Activated CD4-positive, alpha-beta T cell treated with anti-CD3 and anti-CD28 coated beads, Interleukin-2, amount 50 U/mL, for 16 hours (primary cell): ENCODE measurements around the gene GRK2.

Experiments used
- DNase-seq: peaks from one replicate; pipeline ENCODE4 v3.0.0-alpha.2; 2020

The GRK2 gene

DNA sequence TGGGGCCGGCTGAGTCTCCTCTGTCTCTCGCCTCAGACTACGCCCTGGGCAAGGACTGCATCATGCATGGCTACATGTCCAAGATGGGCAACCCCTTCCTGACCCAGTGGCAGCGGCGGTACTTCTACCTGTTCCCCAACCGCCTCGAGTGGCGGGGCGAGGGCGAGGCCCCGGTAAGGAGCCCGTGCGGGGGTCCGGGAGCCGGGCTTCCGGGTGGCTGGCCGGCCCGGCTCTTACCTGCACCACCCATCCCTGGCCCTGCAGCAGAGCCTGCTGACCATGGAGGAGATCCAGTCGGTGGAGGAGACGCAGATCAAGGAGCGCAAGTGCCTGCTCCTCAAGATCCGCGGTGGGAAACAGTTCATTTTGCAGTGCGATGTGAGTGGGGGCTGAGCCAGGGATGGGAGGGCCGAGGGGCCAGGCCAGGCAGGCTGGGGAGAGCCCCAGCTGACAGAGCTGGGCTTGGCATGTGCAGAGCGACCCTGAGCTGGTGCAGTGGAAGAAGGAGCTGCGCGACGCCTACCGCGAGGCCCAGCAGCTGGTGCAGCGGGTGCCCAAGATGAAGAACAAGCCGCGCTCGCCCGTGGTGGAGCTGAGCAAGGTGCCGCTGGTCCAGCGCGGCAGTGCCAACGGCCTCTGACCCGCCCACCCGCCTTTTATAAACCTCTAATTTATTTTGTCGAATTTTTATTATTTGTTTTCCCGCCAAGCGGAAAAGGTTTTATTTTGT lies 18.7 kb downstream of the GRK2 start:
- DNase-seq = no peak

DNA sequence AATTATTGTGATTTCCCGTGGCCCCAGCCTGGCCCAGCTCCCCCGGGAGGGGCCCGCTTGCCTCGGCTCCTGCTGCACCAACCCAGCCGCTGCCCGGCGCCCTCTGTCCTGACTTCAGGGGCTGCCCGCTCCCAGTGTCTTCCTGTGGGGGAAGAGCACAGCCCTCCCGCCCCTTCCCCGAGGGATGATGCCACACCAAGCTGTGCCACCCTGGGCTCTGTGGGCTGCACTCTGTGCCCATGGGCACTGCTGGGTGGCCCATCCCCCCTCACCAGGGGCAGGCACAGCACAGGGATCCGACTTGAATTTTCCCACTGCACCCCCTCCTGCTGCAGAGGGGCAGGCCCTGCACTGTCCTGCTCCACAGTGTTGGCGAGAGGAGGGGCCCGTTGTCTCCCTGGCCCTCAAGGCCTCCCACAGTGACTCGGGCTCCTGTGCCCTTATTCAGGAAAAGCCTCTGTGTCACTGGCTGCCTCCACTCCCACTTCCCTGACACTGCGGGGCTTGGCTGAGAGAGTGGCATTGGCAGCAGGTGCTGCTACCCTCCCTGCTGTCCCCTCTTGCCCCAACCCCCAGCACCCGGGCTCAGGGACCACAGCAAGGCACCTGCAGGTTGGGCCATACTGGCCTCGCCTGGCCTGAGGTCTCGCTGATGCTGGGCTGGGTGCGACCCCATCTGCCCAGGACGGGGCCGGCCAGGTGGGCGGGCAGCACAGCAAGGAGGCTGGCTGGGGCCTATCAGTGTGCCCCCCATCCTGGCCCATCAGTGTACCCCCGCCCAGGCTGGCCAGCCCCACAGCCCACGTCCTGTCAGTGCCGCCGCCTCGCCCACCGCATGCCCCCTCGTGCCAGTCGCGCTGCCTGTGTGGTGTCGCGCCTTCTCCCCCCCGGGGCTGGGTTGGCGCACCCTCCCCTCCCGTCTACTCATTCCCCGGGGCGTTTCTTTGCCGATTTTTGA lies 19.5 kb downstream of the GRK2 start:
- no peak for DNase-seq

DNA sequence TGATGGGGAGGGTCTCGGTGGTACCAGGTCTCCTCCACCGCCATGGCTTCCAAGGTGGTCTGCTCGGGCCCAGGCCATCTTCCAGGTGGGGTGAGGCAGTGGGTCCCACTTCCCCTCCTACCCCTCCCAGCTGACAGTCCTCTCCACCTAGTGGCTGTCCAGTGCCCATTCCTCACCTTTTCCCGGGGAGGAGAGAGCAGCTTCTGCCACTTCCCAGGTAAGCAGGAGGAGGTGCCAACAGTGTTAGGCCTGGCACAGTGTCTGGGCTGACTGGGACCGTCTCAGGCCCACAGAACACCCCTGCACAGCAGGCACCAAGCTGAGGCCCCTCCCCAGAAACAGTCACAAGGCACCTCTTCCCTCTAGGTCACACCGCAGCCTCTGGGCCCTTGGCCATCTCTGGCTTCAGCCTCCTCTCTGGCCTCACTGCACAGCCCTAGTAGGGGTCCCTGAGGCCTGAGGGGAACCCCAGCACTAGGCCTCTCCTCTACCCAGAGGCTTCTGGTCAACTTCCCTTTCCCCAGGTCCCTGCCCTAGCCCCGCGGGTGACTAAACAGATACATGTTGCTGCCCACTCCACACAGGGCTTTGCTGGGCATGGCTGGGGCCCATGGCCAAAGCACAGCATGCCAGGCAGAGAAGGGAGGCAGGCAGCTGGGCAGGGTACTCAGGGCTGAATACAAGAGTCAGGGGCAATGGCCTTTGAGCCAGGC lies 20.5 kb downstream of the GRK2 start:
- no peak for DNase-seq

DNA sequence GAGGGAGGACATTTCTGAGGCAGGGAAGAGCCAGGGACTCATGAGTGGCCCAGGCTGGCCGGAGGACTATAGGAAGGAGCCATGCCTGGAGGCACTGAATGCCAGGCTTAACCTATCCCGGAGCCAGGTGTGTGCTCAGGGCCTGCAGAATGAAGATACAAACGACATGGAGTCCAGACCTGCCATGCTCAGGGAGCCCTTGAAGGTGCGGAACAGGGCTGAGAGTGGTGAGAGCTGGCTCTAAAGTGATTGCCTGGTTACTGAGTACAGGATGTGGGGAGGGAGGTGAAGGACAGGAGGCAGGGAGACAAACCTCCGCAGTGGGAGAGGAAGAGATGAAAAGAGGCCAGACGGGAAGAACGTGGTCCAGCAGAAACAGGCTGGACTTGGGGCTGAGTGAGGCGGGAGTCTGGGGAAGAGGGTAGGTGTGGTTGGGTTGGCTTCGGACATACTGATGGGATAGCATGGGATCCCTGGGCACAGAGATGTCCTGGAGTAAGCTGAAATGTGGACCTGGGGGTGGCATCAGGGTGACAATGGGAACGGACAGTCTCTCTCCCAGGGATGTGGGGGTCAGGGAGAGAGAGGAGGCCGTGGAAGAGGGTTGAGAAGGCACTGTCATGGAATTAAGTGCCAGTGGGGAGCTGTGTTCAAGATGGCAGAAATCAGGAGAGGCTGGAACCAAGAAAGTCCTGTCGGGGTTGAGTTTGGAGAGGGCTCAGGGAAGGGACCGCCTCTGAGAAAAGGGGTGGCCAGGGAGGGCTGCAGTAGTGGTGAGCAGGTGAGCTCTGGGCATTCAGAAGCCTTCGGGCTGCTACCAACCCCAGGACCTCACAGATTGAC lies 21.3 kb downstream of the GRK2 start:
- DNase-seq = peak; percentile 64

DNA sequence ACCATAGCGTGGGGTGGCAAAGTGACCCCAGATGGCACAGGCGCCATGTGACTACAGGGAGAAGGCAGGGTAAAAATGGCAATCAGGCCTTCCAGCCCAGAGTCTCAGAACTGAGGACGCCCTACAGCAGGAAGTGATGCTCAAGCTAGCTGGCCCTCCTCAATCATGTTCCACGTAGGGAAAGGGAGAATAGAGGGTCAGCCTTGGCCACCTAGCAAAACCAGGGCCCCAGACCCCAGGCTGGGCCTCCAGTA lies 21.9 kb downstream of the GRK2 start:
- no peak for DNase-seq

DNA sequence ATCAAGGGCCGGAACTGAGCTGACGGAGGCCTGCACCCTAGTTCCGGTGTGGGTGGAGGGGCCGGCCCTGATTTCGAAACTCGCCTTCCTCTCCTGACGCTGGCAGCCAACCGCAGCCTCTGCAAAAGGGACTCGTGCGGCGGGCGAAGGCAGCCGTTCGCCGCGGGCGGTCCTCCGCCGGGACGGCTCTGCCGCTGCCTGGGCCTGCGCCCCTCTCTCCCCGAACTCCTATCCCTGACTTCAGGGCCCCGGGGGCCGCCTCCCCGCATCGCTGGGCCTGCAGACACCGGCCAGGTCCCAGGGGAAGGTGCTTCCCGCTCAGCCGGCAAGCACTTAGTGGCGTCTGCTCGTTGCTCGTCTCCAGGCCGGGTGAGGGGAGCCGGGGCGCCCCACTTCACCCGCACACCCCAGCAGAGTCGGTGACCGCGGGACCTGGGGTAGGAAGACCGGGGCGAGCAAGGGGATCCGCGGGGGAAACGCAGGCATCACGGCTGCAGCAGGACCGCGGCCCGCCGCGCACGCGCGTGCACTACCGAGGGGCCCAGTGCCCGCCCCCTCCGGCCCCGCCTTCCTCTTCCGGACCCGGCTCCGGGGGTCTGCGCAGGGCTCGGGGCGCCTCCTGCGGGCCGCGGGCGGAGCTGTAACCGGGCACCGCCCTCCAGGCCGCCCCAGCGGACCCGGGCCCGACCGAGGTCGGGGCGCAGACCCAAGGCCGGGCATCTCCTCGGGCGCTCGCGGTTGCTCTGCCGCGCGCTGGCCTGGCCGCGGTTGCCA lies 22.4 kb downstream of the GRK2 start:
- peak; percentile 95 for DNase-seq

DNA sequence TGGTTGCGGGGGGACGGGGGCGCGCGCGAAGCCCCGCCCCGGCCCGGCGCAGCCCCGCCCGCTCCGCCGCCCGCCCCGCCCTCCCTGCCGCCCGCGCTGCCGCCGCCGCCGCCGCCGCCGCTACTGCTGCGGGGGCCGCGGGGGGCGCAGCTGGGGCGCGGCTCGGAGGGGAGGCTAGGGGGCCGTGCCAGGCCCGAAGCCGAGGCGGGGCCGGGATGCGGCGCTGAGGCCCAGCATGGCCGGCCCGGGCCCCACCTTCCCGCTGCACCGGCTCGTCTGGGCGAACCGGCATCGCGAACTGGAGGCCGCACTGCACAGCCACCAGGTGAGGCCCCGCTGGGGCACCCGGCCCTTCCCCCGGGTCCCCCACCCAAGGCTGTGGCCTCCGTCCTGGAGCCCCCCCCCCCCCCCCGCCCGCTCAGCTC lies 23.0 kb downstream of the GRK2 start, which contains the start of gene ANKRD13D:
Gene ANKRD13D, plus strand, starts transcription at position 78 of the 425 bp plus-strand sequence. Its CDS starts 158 bp downstream, at position 236.
- no peak for DNase-seq

DNA sequence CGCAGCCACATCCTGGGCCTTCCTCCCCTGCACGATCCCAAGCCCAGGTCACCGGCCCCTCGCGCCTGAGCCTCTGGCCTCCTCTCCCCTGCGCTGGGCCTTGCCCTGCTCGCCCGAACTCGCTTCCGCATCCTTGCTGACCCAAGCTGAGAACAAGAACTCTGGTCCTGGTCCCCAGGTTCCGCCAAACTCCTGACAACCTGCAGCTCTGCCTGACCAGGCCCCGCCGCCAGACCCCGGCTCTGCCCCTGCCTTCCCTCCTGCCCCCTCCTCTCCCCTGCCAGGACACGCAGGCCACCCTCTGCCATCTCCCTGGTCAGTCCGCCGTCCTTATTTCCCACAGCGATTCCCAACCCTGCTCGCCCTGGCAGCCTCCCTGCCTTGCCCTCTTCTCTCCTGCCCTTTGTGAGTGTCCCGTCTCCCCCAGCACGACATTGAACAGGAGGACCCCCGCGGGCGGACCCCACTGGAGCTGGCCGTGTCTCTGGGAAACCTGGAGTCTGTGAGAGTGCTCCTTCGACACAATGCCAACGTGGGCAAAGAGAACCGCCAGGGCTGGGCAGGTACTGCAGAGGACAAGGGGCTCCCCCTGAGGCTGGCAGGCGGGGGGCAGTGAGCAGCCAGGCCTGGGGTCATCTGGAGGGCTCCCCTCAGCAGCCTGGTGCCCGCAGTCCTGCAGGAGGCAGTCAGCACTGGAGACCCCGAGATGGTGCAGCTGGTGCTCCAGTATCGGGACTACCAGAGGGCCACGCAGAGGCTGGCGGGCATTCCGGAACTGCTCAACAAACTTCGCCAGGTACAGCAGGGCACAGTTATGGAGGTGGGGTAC lies 23.6 kb downstream of the GRK2 start:
- DNase-seq = no peak

DNA sequence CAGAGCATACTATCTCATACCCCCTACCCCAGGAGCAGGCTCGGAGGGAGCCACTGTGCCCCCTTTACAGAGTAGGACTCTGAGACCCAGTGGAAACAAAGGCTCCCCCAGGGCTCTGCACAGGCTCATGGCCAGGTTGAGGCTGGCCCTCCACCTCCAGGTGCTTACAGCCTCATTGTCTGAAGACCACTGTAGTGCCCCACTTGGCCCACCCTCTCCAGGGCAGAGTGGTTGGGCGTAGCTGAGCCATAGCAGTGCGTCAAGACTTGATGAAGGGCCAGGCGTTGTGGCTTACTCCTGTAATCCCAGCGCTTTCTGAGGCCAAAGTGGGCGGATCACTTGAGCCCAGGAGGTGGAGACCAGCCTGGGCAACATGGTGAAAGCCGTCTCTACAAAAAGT lies 24.5 kb downstream of the GRK2 start:
- DNase-seq = no peak

DNA sequence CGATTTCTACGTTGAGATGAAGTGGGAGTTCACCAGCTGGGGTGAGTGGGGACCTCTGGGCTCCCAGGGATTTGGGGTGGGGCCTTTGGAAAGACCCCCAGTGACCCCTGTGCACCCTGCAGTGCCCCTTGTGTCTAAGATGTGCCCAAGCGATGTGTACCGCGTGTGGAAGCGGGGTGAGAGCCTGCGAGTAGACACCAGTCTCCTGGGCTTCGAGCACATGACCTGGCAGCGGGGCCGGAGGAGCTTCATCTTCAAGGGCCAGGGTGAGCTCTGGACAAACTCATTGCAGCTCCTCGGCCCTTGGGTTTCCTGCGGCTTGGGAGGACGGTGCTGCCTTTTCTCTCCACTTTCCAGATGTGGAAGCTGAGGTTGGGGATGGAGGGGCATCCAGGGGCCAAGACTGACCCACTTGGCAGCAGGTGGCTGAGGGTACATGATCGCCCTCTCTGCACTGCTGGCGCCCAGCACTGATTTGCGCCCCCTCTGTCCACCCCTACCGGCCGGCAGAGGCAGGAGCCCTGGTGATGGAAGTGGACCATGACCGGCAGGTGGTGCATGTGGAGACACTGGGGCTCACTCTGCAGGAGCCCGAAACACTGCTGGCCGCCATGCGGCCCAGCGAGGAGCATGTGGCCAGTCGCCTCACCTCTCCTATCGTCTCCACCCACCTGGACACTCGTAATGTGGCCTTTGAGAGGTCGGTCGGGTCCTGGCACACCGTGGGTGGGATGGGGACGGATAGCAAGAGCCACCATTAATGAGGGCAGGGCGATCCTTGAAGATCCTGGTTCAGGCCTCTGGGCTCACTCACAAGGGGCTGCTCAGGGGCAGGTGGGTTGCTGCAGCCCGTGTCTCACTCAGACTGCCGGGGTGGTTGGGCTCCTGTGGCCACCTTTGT lies 25.5 kb downstream of the GRK2 start:
- DNase-seq = no peak

DNA sequence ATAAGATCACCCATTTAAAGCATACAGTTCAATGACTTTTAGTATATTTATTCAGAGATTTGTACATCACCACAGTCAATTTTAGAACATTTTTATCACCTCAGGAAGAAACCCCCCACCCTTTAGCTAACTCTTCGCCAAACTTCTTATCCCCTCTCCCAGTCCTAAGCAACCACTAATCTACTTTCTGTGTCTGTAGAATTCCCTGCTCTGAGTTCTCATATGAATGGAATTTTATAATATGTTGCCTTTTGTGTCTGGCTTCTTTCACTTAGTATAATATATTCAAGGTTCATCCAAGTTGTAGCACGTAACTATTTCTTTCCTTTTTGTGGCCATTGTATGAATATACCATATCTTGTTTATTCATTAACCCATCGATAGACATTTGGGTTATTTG lies 26.4 kb downstream of the GRK2 start:
- no peak for DNase-seq

DNA sequence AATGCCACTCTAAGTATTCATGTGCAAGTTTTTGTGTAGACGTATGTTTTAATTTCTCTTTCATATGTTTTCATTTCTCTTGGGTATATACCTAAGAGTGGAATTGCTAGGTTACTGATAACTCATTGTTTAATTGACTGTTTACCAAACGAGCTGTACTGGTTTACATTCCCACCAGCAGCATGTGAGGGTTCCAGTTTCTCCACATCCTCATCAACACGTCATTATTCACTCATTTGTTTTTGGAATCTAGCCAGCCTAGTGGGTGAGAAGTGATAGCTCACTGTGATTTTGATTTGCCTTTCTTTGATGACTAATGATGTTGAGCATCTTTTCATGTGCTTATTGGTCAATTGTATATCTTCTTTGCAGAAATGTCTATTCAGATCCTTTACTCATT lies 26.8 kb downstream of the GRK2 start:
- no peak for DNase-seq

DNA sequence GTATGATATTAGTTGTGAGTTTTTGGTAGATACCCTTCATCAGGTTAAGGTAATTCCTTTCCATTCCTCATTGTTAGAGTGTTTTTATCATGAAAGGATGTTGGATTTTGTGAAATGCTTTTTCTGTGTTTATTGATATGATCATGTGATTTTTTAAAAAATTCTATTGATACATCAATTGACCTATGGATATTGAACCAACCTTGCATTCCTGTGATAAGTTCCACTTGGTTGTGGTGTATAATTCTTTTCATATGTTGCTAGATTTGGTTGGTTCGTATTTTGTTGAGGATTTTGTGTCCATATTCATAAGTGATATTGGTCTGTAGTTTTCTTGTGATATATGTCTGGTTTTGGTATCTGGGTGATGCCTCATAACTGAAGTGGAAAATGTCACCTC lies 29.6 kb downstream of the GRK2 start:
- no peak for DNase-seq

DNA sequence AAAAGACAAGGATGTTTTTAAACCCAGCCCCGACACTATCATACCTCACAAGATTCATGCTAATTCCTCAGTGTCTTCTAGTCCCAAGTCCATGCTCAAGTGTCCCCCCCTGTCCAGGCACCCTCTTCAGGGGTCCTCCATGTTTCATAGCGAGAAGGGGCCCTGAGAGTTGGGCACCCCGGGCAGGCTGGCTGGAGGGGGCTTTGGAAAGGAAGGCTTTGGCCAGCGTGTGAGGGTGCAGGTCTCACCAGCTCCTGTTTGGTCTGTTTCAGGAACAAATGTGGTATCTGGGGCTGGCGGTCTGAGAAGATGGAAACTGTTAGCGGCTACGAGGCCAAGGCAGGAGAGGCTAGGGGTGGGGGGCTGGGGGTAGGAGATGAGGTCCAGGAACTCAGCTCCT lies 32.5 kb downstream of the GRK2 start:
- no peak for DNase-seq

DNA sequence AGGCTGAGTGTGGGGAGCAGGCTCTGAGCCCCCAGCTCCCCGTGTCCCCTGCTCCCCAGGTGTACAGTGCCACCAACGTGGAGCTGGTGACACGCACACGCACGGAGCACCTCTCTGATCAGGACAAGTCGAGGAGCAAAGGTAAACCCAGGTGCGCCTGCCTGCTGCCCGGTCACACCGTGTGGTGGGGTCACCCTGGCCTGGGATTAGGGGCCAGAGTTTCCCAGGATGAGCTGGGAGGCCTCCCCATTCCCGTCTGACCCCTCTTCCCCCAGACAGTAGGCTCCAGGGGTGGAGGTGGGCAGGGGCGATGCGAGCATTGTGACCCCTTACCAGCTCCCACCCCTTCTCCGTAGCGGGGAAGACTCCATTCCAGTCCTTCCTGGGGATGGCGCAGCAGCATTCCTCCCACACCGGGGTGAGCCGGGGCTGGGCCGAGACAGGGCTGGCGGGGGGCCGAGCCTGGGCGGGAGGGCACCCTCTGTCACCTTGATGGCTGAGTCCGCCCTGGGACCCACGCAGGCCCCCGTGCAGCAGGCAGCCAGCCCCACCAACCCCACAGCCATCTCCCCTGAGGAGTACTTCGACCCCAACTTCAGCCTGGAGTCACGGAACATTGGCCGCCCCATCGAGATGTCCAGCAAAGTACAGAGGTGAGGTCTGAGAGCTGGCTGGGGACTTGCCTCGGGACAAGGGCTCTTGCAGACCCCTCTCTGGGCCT lies 33.4 kb downstream of the GRK2 start:
- DNase-seq = no peak

DNA sequence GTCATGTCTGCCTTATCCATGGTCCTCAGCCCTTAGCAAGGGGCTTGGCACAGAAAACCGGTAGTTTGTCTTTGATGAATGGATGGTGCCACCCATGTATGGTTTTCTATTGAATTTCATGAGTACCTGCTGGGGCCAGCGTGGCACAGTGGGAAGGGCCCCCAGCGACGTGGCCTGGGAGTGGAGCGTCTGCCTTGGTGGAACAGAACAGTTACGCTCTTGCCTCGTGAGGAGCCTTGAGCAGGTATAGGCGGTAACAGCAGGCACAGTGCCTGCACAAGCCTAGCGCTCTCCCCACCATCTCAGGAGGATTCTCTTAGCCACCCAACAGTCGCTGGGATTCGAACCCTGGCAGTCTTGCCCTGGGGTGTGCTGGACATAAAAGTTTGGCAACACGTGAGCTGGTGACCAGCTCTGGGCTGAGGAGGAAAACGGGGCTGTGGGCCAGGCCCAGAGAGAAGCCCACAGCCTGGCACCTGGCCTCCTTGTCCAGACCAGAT lies 34.0 kb downstream of the GRK2 start:
- DNase-seq = no peak

DNA sequence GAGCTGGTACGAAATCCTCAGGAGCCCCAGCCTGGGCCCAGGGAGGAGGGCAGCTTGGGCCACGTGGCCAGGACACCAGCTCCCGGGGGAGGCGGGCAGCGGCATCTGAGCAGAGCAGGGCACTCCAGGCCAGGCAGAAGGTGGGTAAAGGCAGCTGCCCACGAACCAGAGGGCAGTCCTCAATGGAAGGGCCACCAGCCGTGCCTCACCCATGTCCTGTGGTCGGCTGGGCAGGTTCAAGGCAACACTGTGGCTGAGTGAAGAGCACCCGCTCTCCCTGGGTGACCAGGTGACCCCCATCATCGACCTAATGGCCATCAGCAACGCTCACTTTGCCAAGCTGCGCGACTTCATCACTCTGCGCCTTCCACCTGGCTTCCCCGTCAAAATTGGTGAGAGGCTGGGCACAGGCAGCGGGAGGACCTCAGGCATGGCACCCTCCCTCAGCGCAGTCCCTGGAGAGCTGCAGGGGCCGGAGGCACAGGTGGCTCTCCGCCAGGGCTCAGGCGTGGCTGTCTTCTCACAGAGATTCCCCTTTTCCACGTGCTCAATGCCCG lies 34.6 kb downstream of the GRK2 start:
- no peak for DNase-seq

DNA sequence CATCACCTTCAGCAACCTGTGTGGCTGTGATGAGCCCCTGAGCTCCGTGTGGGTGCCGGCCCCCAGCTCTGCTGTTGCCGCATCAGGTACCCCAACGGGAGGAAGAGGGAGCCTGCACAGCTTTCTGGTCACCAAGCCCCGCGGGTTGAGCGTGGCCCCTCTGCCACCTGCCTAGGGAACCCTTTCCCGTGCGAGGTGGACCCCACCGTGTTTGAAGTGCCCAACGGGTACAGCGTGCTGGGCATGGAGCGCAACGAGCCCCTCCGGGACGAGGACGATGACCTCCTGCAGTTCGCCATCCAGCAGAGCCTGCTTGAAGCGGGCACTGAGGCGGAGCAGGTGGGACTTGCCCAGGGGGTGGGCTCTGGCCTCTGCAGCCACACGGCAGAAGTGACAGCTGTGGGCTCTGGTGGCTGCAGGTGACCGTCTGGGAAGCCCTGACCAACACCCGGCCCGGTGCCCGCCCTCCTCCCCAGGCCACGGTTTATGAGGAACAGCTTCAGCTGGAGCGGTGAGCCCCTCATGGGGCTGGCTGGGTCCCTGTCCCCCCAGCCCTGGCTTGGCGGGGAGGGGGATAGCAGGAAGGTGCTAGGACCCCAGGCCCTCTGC lies 35.1 kb downstream of the GRK2 start:
- no peak for DNase-seq
